Amniotic stem cell (primary cell): ENCODE results near the gene DPP10.

Source experiments
- DNase-seq: peaks from one replicate; lab custom pipeline; 2025; lab: John Stamatoyannopoulos, UW

The DPP10 gene

GRCh38 chr2:114810092-114810491 is 367.7 kb downstream of the DPP10 start:
- DNase-seq: no peak

- no peak for DNase-seq
Observed at GRCh38 chr2:114812261-114812660, 369.8 kb downstream of the DPP10 start.

GRCh38 chr2:114814355-114814754 is 371.9 kb downstream of the DPP10 start:
- DNase-seq: no peak

- DNase-seq: no peak
Observed at GRCh38 chr2:114821055-114821454, 378.6 kb downstream of the DPP10 start.

- DNase-seq: no peak
Observed at GRCh38 chr2:114843963-114844362, 401.5 kb downstream of the DPP10 start.

- DNase-seq: no peak
Observed at GRCh38 chr2:114857196-114857595, 414.8 kb downstream of the DPP10 start.

- DNase-seq: no peak
Observed at GRCh38 chr2:114859726-114860510, 417.5 kb downstream of the DPP10 start.

- DNase-seq: no peak
Observed at GRCh38 chr2:114862243-114862642, 419.8 kb downstream of the DPP10 start.

GRCh38 chr2:114864901-114865300 is 422.5 kb downstream of the DPP10 start:
- DNase-seq: no peak

- DNase-seq: no peak
Observed at GRCh38 chr2:114880046-114880445, 437.6 kb downstream of the DPP10 start.

- DNase-seq: no peak
Observed at GRCh38 chr2:114919985-114920384, 477.5 kb downstream of the DPP10 start.

GRCh38 chr2:114922076-114922475 is 479.6 kb downstream of the DPP10 start:
- DNase-seq: no peak

GRCh38 chr2:114925296-114926255 is 483.1 kb downstream of the DPP10 start:
- no peak for DNase-seq

- DNase-seq: no peak
Observed at GRCh38 chr2:114926303-114926702, 483.9 kb downstream of the DPP10 start.

- no peak for DNase-seq
Observed at GRCh38 chr2:114929225-114929624, 486.8 kb downstream of the DPP10 start.

GRCh38 chr2:114933671-114934241 is 491.3 kb downstream of the DPP10 start:
- no peak for DNase-seq

GRCh38 chr2:114935031-114935430 is 492.6 kb downstream of the DPP10 start:
- DNase-seq: no peak

- DNase-seq: no peak
Observed at GRCh38 chr2:114937366-114937930, 495.0 kb downstream of the DPP10 start.

- DNase-seq: no peak
Observed at GRCh38 chr2:114940785-114941458, 498.5 kb downstream of the DPP10 start.

- DNase-seq: no peak
Observed at GRCh38 chr2:114949228-114949804, 506.9 kb downstream of the DPP10 start.

- no peak for DNase-seq
Observed at GRCh38 chr2:114960389-114960788, 517.9 kb downstream of the DPP10 start.
